AG04450 (cell line): Measurements from ENCODE around the gene CCDC12. TPM values are rescaled to one million over a fixed set of nuclear protein-coding genes. Genes with fewer than 3 reads are reported as not detected.
A peak's percentile ranks its signal among the peaks of the same experiment; 100 is the strongest.

ENCODE experiments used
- CTCF ChIA-PET: fragments of 300-600, 350-600 bp; formaldehyde crosslinking; extraction: SDS; loops from one replicate; lab custom pipeline; 2022; ENCODE audit warnings: antibody characterized with exemption, inconsistent platforms; lab: Charles Lee
- POLR2A ChIA-PET: fragments of 350-600 bp; formaldehyde crosslinking; extraction: SDS; loops from one replicate; lab custom pipeline; 2021; ENCODE audit warnings: antibody characterized with exemption, inconsistent platforms; lab: Yijun Ruan, JAX
- DNase-seq: peaks from one replicate; pipeline ENCODE4 v3.0.0-alpha.2; 2011; ENCODE audit warnings: low read depth, low spot score
- H3K27ac ChIP-seq: one replicate; pipeline ENCODE4 v1.5.1; 2012; ENCODE audit warnings: low read depth, low read length, control low read depth
- H3K27me3 ChIP-seq: one replicate; pipeline ENCODE4 v1.6.0; 2012; ENCODE audit warnings: low read length; ENCODE audit not compliant: control insufficient read depth, insufficient read depth
- H3K4me3 ChIP-seq: 2 replicates; pipeline ENCODE4 v1.5.1; 2011; ENCODE audit warnings: mild to moderate bottlenecking, low read depth, low read length, control low read depth
- H3K9me3 ChIP-seq: 2 replicates; pipeline ENCODE4 v1.5.1; 2012; ENCODE audit warnings: low read length; ENCODE audit not compliant: control insufficient read depth, insufficient read depth
- polyA plus RNA-seq: library from polyadenylated mRNA; depleted of rRNA; stranded (reverse); fragments of >200 nt; gene quantifications from 2 replicates; pipeline ENCODE4 v1.2.3, GENCODE V29; 2011
- TF ChIP-seq, protein P1 (sequence below): IDR thresholded peaks from 2 replicates; pipeline ENCODE4 v1.5.1; 2011; ENCODE audit warnings: low read depth, low read length, control low read depth, inconsistent platforms

Gene CCDC12
- polyA plus RNA-seq, 1 experiment = 18.3 TPM

- no peaks in the 10 kb centered on the region; the same call in 1 of the 2 replicates for H3K9me3 ChIP-seq
- peak overlapping the region; percentile 66 for H3K4me3 ChIP-seq
- TF ChIP-seq, protein P1, sequence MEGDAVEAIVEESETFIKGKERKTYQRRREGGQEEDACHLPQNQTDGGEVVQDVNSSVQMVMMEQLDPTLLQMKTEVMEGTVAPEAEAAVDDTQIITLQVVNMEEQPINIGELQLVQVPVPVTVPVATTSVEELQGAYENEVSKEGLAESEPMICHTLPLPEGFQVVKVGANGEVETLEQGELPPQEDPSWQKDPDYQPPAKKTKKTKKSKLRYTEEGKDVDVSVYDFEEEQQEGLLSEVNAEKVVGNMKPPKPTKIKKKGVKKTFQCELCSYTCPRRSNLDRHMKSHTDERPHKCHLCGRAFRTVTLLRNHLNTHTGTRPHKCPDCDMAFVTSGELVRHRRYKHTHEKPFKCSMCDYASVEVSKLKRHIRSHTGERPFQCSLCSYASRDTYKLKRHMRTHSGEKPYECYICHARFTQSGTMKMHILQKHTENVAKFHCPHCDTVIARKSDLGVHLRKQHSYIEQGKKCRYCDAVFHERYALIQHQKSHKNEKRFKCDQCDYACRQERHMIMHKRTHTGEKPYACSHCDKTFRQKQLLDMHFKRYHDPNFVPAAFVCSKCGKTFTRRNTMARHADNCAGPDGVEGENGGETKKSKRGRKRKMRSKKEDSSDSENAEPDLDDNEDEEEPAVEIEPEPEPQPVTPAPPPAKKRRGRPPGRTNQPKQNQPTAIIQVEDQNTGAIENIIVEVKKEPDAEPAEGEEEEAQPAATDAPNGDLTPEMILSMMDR = no peak
- DNase-seq = peak; percentile 80
- POLR2A ChIA-PET = interaction anchor here (0.6 to 1.2 kb wide), 8 partner anchors 14 to 294 kb away, joined by 3 to 6 read pairs (median 4); partner anchors contain the start of genes CCDC12 and NBEAL2
- CTCF ChIA-PET = interaction anchor here (0.6 to 0.8 kb wide), 2 partner anchors 35 to 73 kb away, joined by 3 read pairs; no protein-coding TSS in a partner anchor
- H3K27ac ChIP-seq = peak overlapping the region; percentile 73
- no peaks in the 10 kb centered on the region for H3K27me3 ChIP-seq
Observed at GRCh38 chr3:47009225-47010110, 32.9 kb upstream of the CCDC12 start.

GRCh38 chr3:47008851-47009224, 32.3 kb upstream of the CCDC12 start:
- DNase-seq = no peak
- TF ChIP-seq, protein P1 = no peak
- Histone ChIP-seq H3K9me3 (no peaks in the 10 kb centered on the region; the same call in 1 of the 2 replicates), H3K27me3 (no peaks in the 10 kb centered on the region), H3K27ac (no peak overlapping the region), H3K4me3 (peak overlapping the region; percentile 66)
- ChIA-PET POLR2A (interaction anchor here (0.6 to 1.2 kb wide), 8 partner anchors 13 to 295 kb away, joined by 3 to 6 read pairs (median 4); partner anchors contain the start of genes CCDC12 and NBEAL2), CTCF (interaction anchor here (0.6 to 0.8 kb wide), 2 partner anchors 34 to 72 kb away, joined by 3 read pairs; no protein-coding TSS in a partner anchor)

DNA sequence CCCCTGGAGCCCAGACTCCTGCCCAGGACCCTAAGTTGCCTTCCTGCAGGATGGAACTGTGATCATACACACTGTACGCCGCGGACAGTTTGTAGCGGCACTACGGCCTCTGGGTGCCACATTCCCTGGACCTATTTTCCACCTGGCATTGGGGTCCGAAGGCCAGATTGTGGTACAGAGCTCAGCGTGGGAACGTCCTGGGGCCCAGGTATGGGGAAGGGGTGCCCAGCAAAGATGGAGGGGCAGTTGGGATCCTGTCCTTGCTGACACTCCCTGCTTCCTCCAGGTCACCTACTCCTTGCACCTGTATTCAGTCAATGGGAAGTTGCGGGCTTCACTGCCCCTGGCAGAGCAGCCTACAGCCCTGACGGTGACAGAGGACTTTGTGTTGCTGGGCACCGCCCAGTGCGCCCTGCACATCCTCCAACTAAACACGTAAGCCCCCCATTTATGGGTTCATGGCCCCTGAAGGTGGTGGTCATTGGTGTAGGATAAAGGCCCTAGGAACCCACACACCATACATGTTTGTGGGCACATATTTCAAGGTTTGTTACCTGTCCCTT, 31.8 kb upstream of the CCDC12 start:
- CTCF ChIA-PET = interaction anchor here (0.6 to 0.8 kb wide), 2 partner anchors 72 to 73 kb away, joined by 3 read pairs; no protein-coding TSS in a partner anchor
- TF ChIP-seq, protein P1 = no peak
- POLR2A ChIA-PET = no interaction called here
- Histone ChIP-seq H3K27ac (no peak overlapping the region), H3K9me3 (no peaks in the 10 kb centered on the region; the same call in 1 of the 2 replicates), H3K4me3 (no peak overlapping the region), H3K27me3 (no peaks in the 10 kb centered on the region)
- no peak for DNase-seq

GRCh38 chr3:47007482-47008233, 31.1 kb upstream of the CCDC12 start:
- H3K27ac ChIP-seq = no peak overlapping the region
- CTCF ChIA-PET = interaction anchor here (0.6 kb wide), 1 partner anchor 72 kb away, joined by 3 read pairs; no protein-coding TSS in a partner anchor
- POLR2A ChIA-PET = no interaction called here
- TF ChIP-seq, protein P1 = no peak
- DNase-seq = no peak
- H3K27me3 ChIP-seq = no peaks in the 10 kb centered on the region
- no peaks in the 10 kb centered on the region; the same call in 1 of the 2 replicates for H3K9me3 ChIP-seq
- H3K4me3 ChIP-seq = no peak overlapping the region
